Measurements from ENCODE around the gene NGEF.

NGEF gene

DNA sequence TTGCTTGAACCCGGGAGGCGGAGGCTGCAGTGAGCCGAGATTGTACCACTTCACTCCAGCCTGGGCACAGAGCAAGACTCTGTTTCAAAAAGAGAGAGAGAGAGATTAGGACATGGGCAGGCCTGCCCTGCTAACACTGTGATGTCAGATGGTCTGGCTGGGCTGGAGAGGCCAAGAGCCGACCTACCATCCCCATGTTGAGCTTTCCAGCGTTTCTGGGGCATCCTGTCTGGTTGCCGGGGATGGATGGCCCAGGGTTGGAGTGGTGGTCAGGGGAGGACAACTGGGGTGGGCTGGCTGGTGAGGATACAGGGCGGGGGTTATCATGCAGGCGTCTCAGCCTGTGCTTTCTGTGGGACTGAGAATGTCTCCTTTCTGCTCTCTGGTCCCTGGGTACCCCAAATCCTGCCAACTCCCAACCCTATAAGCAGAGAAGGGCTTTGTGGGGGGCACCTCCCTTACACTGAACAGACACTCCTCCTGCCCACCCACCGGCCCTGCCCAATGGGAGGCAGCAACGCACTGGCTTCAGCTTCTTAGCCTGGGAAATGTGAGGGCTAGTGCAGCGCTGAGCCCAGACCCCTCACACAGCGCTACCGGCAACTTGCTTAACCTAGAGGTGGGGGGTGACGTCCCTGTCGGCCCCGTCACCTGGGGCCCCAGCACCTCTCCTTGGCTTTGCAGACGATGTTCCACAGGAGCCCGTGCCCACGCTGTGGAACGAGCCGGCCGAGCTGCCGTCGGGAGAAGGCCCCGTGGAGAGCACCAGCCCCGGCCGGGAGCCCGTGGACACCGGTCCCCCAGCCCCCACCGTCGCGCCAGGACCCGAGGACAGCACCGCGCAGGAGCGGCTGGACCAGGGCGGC is 137.6 kb downstream of the NGEF start:
- Mint-ChIP-seq H3K27me3 (ENCODE audit: low read depth) (peaks cover 19% of the 10 kb centered on the region), H3K9me3 (no peaks in the 10 kb centered on the region), H3K27ac (no peak overlapping the region), H3K36me3 (ENCODE audit: low read depth) (no peaks in the 10 kb centered on the region), H3K4me3 (peak overlapping the region; percentile 59), H3K4me1 (ENCODE audit: low read depth) (no peaks in the 10 kb centered on the region)

DNA sequence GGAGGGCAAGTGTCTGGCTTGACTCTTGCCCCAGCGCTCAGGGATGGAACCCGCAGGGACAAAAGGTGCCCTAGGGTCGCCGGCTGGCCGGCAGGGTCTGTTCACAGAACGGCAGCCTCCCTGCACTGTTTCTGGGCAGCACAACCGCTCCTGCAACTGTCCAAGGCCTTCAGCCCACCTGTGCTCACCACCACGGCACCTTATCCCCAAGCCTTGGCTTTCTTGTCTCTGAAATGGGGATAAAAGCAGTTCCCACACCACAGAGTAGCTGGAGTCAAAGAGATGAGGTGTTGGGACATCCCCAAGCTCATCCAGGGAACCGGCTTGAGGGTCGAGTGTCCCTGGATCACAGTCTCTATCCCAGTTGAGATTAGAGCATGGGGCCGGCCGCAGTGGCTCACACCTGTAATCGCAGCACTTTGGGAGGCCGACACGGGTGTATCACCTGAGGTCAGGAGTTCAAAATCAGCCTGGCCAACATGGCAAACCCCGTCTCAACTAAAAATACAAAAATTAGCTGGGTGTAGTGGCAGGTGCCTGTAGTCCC is 138.3 kb downstream of the NGEF start:
- no peaks in the 10 kb centered on the region for H3K36me3 Mint-ChIP-seq (ENCODE audit: low read depth)
- peaks cover 19% of the 10 kb centered on the region for H3K27me3 Mint-ChIP-seq (ENCODE audit: low read depth)
- no peaks in the 10 kb centered on the region for H3K9me3 Mint-ChIP-seq
- H3K27ac Mint-ChIP-seq: no peak overlapping the region
- H3K4me1 Mint-ChIP-seq (ENCODE audit: low read depth): no peaks in the 10 kb centered on the region
- H3K4me3 Mint-ChIP-seq: peak overlapping the region; percentile 59

DNA sequence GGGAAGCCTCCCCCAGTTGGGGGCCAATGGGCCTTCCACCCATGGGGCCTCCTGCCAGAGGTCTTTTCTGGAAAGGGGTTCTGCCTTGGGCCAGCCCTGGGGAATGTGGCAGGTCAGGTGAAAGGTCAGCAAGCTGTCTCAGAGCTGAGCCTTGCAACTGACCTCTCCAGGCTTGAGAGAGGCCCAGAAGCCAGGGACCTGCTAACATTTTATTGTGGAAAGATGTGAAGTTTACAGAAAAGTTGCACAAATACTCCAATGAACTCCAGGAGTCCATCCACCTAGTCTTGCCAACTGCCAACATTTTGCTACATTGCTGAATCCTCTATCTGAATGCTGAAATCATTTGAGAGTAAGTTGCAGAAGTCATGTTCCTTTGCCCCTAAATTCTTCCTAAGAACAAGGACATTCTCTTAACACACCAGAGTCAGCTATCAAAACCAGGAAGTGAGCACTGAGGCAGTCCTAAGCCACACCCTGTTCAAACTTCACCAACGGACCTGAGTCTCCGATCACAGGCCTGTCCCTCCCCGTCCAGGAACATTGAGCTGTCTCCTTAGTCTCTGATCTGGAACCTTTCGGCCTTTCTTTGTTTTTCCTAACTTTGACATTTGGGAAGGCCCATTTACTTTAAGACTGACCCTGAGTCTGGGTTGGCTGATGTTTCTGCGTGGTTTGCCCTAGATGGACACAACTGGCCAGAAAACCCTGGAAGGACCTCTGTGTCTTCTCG is 139.0 kb downstream of the NGEF start:
- H3K4me1 Mint-ChIP-seq (ENCODE audit: low read depth): no peaks in the 10 kb centered on the region
- H3K27ac Mint-ChIP-seq: no peak overlapping the region
- peaks cover 19% of the 10 kb centered on the region for H3K27me3 Mint-ChIP-seq (ENCODE audit: low read depth)
- H3K4me3 Mint-ChIP-seq: no peak overlapping the region
- no peaks in the 10 kb centered on the region for H3K36me3 Mint-ChIP-seq (ENCODE audit: low read depth)
- no peaks in the 10 kb centered on the region for H3K9me3 Mint-ChIP-seq

DNA sequence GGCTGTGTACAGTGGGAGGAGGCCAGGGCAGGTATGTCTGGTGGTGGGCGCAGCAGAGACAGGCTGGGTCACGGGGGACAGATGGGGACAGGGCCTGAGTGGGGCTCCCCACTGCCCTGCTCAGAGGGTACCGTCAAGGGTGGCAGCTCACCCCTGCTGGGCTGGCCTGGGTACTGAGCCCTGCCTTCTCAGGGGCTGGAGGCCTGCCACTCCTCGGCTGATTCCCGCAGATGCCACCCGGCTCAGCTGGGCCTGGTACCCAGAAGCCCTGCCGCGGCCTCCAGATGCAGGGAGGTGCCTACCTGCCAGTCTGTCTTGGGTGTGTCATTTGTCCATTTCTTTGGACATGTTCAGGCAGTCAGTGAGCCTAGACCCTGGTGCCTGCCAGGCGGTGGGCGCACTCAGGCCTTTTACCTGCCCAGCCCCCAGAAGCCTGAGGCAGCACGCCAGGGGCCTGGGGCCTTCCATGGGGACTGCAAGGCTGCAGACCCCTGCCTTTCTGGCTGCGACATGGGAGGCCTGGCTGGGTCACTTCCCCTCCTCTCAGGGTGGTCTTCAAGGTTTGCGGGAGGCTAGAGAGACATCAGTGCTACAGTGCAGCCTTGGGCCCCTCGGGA is 139.7 kb downstream of the NGEF start:
- H3K9me3 Mint-ChIP-seq: no peaks in the 10 kb centered on the region
- H3K36me3 Mint-ChIP-seq (ENCODE audit: low read depth): no peaks in the 10 kb centered on the region
- H3K27me3 Mint-ChIP-seq (ENCODE audit: low read depth): peaks cover 19% of the 10 kb centered on the region
- no peaks in the 10 kb centered on the region for H3K4me1 Mint-ChIP-seq (ENCODE audit: low read depth)
- H3K27ac Mint-ChIP-seq: no peak overlapping the region
- H3K4me3 Mint-ChIP-seq: no peak overlapping the region

DNA sequence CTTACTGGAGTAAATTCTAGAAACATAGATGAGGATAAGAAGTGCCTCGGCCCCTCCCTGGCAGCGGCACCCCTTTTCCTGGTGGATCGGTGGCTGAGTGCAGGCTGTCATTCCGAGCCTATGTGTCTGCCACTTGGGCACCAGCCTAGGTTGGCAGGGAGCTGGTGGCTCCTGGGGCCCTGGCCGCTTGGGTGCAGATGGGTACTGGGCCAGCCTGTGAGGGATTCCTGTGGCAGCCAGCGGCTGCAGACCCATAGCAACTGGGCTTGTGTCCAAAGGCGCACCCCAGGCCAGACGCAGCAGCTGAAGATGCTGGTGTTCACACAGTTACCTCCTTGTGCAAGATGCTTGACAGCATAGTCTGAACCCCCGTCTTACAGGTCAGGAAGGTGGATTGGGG is 140.2 kb downstream of the NGEF start:
- Mint-ChIP-seq H3K27ac (no peak overlapping the region), H3K27me3 (ENCODE audit: low read depth) (peaks cover 17% of the 10 kb centered on the region), H3K36me3 (ENCODE audit: low read depth) (no peaks in the 10 kb centered on the region), H3K4me1 (ENCODE audit: low read depth) (no peaks in the 10 kb centered on the region), H3K9me3 (no peaks in the 10 kb centered on the region), H3K4me3 (no peak overlapping the region)

DNA sequence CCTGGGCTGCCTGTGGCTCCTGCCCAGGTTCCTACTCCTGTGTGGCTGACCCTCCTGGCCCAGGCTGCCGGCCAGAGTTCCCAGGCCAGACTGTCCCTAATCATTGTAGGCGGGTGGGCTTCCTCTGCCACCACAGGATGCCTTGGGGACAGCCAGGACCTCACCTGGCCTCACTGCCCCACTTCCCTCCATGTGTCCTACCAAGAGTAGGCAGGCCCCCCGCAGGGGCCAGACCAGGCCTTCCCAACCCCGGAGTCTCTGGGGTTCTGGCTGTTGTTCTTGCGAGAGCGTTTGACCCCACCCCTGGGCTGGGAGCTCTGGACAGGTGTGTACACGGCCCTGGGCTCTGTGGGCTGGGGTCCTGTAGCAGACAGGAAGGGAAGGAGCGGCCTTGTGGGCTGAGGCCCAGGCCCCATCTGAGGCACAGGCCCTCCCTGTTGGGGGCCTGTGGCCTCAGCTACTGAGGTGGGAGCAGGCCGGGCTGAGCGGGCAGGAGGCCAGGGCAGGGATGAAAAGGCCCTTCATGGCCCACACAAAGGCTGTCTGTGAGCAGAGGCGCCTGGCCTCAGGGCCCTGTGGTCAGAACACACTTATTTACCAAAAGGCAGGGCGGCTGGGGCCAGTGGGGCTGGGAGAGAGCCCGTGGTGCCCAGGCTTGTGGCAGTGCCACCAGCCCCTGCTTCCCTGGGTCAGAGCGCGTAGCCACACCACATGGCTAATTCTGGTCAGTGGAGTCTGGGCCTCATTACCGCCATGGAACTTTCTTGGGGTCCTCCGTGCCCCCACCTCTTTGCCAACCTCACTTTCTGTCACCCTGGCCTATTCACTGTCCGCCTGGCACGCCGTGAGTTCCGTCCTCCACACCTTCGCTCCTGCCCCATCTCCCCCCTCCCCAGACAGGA is 141.0 kb downstream of the NGEF start:
- Mint-ChIP-seq H3K27me3 (ENCODE audit: low read depth) (peaks cover 10% of the 10 kb centered on the region), H3K36me3 (ENCODE audit: low read depth) (no peaks in the 10 kb centered on the region), H3K27ac (no peak overlapping the region), H3K4me1 (ENCODE audit: low read depth) (no peaks in the 10 kb centered on the region), H3K4me3 (no peak overlapping the region), H3K9me3 (no peaks in the 10 kb centered on the region)

DNA sequence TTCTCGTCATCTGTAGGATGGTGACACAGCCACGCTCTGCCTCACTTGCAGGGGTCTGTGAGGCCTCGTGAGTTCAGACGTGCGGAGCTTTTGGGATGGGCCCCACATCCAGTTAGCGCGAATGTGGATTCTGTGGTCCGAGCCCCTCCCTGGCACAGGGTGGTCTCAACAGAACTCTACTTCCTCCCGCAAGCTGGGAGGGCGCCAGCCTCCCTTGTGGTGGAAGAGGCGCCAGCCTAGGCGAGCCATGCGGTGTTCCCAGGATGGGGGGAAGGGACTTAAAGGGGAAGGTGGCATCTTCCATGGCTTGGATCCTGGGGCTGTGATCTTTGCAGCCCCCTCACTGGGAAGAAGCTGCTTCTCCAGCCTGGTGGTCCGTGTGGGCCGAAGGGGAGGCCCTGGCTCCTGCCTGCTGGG is 141.6 kb downstream of the NGEF start:
- Mint-ChIP-seq H3K9me3 (no peaks in the 10 kb centered on the region), H3K36me3 (ENCODE audit: low read depth) (no peaks in the 10 kb centered on the region), H3K4me1 (ENCODE audit: low read depth) (no peaks in the 10 kb centered on the region), H3K27ac (no peak overlapping the region), H3K4me3 (no peak overlapping the region), H3K27me3 (ENCODE audit: low read depth) (peaks cover 9% of the 10 kb centered on the region)

DNA sequence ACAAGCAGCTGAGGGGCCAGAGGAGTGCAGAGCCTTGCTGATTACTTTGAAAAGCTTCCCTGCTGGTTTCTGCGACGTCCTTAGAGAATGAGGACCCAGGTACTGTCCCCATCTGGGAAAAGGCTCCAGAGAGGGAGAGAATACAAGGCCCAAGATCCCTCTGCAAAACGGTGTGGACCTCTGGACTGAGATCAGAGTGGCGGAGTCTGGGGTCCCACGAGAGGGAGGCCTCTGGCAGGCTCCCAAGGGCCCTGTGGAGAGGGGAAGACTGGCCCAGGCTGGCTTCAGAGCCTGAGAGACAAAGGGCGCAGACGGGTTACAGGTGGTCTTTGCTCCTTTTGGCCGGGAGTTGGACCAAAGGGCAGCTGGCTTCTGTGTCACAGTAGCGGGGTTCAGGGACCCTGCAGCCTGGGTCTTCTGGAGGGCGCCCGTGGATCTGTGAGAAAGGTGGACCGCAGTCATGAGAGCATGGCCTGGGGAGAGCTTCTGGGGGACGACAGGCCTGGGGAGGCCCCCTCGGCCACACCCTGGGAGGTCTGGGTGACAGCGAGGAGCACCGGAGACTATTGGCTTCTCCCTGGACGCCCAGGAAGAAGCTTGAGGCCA is 142.2 kb downstream of the NGEF start:
- H3K9me3 Mint-ChIP-seq: no peaks in the 10 kb centered on the region
- H3K4me1 Mint-ChIP-seq (ENCODE audit: low read depth): no peaks in the 10 kb centered on the region
- no peak overlapping the region for H3K4me3 Mint-ChIP-seq
- peaks cover 9% of the 10 kb centered on the region for H3K27me3 Mint-ChIP-seq (ENCODE audit: low read depth)
- H3K36me3 Mint-ChIP-seq (ENCODE audit: low read depth): no peaks in the 10 kb centered on the region
- H3K27ac Mint-ChIP-seq: no peak overlapping the region

DNA sequence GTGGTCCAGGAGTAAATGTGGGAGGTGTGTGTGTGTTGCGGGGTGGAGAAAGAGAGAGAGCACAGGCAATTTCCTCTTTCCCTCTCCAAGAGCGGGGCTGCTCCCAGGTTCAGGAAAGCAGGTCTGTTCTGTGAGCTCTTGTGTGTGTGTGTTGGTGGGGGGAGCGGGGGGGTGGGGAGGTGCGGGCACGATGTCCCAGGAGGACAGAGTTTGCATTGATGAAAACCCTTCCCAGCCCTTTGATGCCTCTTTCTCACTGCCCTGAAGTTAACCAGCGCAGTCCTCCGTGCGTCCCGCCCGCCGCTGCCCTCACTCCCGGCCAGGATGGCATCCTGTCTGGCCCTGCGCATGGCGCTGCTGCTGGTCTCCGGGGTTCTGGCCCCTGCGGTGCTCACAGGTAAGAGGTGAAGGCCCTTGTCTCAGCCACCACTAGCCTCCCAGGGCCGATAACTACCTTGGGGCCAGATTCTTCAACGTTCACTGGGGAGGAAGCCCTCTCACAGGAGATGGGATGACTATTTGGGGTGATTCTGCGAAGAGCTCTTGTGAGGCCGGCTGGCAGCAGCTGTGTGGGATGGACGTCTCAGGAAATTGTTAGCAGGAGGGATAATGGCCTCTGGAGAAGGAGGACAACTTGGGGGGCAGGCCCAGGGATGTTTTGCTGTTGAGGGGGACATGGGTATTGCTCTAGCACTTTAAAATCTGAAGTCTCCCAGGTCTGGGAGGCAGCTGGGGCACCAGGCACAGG is 142.9 kb downstream of the NGEF start, which contains the start of gene SNORC:
TSS of gene SNORC (plus strand) at position 247 of the 748 bp plus-strand sequence. CDS start at position 325, 78 bp downstream.
- Mint-ChIP-seq H3K4me1 (ENCODE audit: low read depth) (no peaks in the 10 kb centered on the region), H3K36me3 (ENCODE audit: low read depth) (no peaks in the 10 kb centered on the region), H3K9me3 (no peaks in the 10 kb centered on the region), H3K4me3 (no peak within 1 kb of the TSS), H3K27me3 (ENCODE audit: low read depth) (peaks cover 4% of the 10 kb centered on the region), H3K27ac (no peak within 1 kb of the TSS)

DNA sequence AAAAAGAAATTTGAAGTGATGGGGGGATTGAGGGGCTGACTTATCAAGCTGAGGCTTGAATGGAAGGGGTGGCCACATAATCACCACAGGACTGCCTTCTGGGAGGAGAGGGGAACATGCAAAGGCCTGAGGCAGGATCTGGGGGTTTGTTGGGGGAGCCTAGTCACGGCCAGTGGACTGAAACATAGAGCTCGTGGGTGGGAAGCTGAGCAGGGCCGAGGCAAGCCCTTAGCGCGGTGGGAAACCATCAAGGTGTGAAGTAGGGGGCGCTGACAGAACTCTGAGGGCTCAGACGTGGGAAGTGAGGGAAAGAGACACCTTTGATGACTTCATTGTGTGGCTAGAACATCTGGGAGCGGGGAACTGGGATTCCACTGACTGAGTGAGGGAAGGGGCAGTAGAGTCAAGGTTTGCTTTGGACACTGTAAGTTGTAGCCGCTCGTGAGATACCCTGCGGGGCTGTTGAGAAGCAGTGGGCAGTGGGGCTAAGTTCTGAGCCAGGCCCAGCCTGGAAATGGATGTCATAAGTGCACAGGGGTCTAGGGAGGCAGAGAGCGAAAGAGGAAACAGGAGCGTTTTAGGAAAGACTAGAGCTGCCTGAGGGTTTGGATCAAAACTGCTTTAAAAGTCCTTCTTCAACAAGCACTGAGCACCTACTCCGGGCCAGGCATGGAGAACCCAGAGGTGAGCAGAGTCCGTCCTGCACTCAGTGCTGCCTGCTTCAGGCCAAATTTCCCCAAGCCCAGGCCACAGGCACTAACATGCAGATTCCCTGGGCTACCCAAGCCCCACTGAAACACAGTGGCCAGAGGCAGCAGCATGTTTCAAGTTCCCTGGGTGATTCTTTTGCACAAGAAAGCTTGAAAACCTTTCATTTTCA is 143.7 kb downstream of the NGEF start:
- H3K36me3 Mint-ChIP-seq (ENCODE audit: low read depth): no peaks in the 10 kb centered on the region
- no peak overlapping the region for H3K4me3 Mint-ChIP-seq
- no peaks in the 10 kb centered on the region for H3K27me3 Mint-ChIP-seq (ENCODE audit: low read depth)
- no peaks in the 10 kb centered on the region for H3K4me1 Mint-ChIP-seq (ENCODE audit: low read depth)
- no peaks in the 10 kb centered on the region for H3K9me3 Mint-ChIP-seq
- H3K27ac Mint-ChIP-seq: no peak overlapping the region

DNA sequence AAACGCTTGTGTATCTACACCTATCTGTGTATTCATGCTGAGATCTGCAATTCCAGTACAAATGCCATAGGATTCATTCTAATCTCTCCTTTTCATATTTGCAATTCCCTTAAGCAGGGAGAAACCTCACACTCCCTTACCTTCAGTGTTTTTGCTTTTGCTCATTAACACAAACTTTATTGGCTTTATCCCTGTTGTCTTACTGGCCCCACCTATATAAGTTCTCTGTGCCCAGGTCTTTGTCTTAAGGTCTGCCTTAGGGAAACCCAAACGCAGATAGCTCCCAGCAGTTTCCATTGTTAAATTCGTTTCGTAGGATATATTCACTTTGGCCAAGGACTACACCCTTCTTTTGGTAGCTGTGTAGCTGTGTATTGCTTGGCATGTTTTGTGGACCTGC is 147.0 kb downstream of the NGEF start:
- Mint-ChIP-seq H3K4me3 (no peak overlapping the region), H3K36me3 (ENCODE audit: low read depth) (no peaks in the 10 kb centered on the region), H3K27me3 (ENCODE audit: low read depth) (no peaks in the 10 kb centered on the region), H3K9me3 (no peaks in the 10 kb centered on the region), H3K27ac (no peak overlapping the region), H3K4me1 (ENCODE audit: low read depth) (no peaks in the 10 kb centered on the region)

DNA sequence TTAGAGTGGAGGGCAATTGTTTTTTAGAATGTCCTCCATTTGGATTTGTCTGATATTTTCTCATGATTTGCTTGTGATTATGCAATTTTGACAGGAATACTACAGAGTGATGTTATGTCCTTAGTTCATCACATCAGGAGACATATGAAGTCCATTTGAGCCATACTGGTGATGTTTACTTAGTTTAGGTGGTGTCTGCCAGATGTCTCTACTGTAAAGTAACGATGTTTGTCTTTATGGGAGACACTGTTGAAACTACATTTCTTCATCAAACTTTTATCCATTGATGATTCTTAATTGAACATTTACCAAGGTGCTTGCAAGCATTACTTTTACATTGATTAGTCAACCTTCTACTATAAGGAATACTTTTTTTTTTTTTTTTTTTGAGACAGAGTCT is 147.9 kb downstream of the NGEF start:
- Mint-ChIP-seq H3K4me1 (ENCODE audit: low read depth) (no peaks in the 10 kb centered on the region), H3K27me3 (ENCODE audit: low read depth) (no peaks in the 10 kb centered on the region), H3K36me3 (ENCODE audit: low read depth) (no peaks in the 10 kb centered on the region), H3K27ac (no peak overlapping the region), H3K4me3 (no peak overlapping the region), H3K9me3 (no peaks in the 10 kb centered on the region)

Data from T-helper 1 cell treated with Interleukin-12 subunit alpha and Interleukin-12 subunit beta and Interleukin-4 antibody, amounts not matched to agents 30 μg/mL and 1 μg/mL, for 36 hours (primary cell).